Calu3 (cell line): Measurements from ENCODE around the gene ANXA11. TPM values are rescaled to one million over a fixed set of nuclear protein-coding genes. Genes with fewer than 3 reads are reported as not detected.
A peak's percentile ranks its signal among the peaks of the same experiment; 100 is the strongest.
"Not testable (repeated sequence)": the region's sequence is repeated elsewhere in the genome, so short reads cannot be mapped to it uniquely, and the experiment has no call there.

Experiments used
- BruUV-seq: library from RNA; stranded (reverse); fragments of 400-500 nt; replicated peaks from 2 replicates; lab custom pipeline; 2021; lab: Mats Ljungman, UMichigan
- CTCF ChIA-PET: fragments of 300-600 bp; sonication (Branson Sonifier 250); formaldehyde crosslinking; loops from one replicate; lab custom pipeline; 2022; ENCODE audit warnings: antibody characterized with exemption; lab: Charles Lee
- DNase-seq: peaks from one replicate; pipeline ENCODE4 v3.0.0; 2022
- H3K27ac Mint-ChIP-seq: one replicate; pipeline ENCODE4 v1.8.0; 2022; ENCODE audit warnings: mixed read lengths; ENCODE audit not compliant: unreplicated experiment
- H3K27me3 Mint-ChIP-seq: one replicate; pipeline ENCODE4 v1.8.0; 2022; ENCODE audit warnings: mixed read lengths; ENCODE audit not compliant: unreplicated experiment
- H3K36me3 Mint-ChIP-seq: one replicate; pipeline ENCODE4 v1.8.0; 2022; ENCODE audit warnings: mild to moderate bottlenecking, moderate library complexity, mixed read lengths; ENCODE audit not compliant: insufficient read depth, unreplicated experiment
- H3K4me1 Mint-ChIP-seq: one replicate; pipeline ENCODE4 v1.8.0; 2022; ENCODE audit warnings: mild to moderate bottlenecking, low read depth, mixed read lengths; ENCODE audit not compliant: unreplicated experiment
- H3K4me3 Mint-ChIP-seq: one replicate; pipeline ENCODE4 v1.8.0; 2022; ENCODE audit warnings: mild to moderate bottlenecking, low read depth, moderate library complexity, mixed read lengths; ENCODE audit not compliant: unreplicated experiment
- H3K9me3 Mint-ChIP-seq: one replicate; pipeline ENCODE4 v1.8.0; 2022; ENCODE audit warnings: low read depth, mixed read lengths; ENCODE audit not compliant: unreplicated experiment
- intact Hi-C: fragments of 100-400 bp; cut with micrococcal nuclease; formaldehyde crosslinking; loops from one replicate; pipeline ENCODE4 v1.10.0; 2022; ENCODE audit not compliant: unreplicated experiment
- total RNA-seq: library from RNA; stranded (reverse); gene quantifications from 2 replicates; pipeline ENCODE4 v1.2.3, GENCODE V29; 2022
- TF ChIP-seq, protein P1 (sequence below): fragments of 200-600 bp; IDR thresholded peaks from one replicate; pipeline ENCODE4 v1.8.0; 2022; ENCODE audit warnings: antibody characterized with exemption; ENCODE audit not compliant: unreplicated experiment

ANXA11 gene
- total RNA-seq, 1 experiment from 2014 or later: 835 TPM

DNA sequence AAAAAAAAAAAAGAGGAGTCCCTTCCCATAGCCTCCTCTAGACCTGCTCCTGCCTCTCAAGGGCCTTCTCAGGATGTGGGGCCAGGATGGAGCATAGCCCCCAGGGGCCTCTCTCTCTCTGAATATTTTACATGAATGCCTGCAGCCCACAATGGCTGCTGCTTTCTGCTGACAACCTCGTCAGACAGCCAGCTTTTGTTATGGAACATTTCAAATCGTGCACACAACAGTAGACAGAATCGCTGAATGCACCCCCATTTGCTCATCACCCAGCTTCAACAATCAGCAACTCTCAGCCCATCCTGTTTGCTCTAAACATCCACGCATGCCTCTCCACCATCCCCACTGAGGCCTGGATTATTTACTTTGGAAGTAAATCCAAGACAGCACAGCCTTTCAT, 67.4 kb downstream of the ANXA11 start:
- Mint-ChIP-seq H3K9me3 (no peaks in the 10 kb centered on the region), H3K27me3 (peaks cover 60% of the 10 kb centered on the region), H3K4me1 (peaks cover 12% of the 10 kb centered on the region), H3K27ac (peak overlapping the region; percentile 7), H3K36me3 (peaks cover 43% of the 10 kb centered on the region), H3K4me3 (no peak overlapping the region)
- TF ChIP-seq, protein P1, sequence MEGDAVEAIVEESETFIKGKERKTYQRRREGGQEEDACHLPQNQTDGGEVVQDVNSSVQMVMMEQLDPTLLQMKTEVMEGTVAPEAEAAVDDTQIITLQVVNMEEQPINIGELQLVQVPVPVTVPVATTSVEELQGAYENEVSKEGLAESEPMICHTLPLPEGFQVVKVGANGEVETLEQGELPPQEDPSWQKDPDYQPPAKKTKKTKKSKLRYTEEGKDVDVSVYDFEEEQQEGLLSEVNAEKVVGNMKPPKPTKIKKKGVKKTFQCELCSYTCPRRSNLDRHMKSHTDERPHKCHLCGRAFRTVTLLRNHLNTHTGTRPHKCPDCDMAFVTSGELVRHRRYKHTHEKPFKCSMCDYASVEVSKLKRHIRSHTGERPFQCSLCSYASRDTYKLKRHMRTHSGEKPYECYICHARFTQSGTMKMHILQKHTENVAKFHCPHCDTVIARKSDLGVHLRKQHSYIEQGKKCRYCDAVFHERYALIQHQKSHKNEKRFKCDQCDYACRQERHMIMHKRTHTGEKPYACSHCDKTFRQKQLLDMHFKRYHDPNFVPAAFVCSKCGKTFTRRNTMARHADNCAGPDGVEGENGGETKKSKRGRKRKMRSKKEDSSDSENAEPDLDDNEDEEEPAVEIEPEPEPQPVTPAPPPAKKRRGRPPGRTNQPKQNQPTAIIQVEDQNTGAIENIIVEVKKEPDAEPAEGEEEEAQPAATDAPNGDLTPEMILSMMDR: no peak
- intact Hi-C loops: no loop called here
- CTCF ChIA-PET: interaction anchor here (0.7 kb wide), 1 partner anchor 1049 kb away, joined by 5 read pairs; no protein-coding TSS in a partner anchor
- DNase-seq: no peak
- BruUV-seq: no TSS peak

DNA sequence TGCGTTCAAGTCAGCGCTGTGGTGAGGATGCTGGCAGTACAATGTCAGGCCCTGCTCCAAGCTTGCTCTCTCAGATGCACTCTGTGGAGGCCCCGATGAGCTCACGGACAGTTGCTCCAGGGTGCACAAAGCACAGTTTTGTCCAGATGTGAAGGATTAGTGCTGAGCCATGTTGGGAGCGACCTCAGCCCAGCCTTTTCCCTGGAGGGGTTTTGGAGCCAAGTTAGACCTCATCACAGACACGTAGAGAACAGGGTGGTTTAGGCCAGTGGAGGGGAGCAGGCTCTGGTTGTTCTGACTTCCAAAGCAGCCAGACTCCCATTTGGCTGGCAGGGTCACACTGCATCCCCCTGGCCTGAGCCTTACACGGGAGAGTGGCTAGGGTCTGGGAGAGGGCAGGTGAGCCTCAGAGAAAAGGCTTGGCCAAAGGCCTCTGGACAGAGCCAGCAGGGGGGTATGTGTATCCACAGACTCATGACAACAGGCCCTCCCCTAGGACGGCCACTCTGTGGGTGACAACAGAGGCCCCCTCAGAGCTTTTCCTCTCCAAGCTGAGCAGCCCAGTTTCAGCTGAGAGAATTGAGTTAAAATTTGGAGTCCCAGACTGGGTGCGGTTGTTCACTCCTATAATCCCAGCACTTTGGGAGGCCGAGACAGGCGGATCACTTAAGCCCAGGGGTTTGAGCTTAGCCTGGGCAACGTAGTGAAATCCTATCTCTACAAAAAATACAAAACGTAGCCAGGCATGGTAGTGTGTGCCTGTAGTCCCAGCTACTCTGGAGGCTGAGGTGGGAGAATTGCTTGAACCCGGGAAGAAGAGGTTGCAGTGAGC, 68.1 kb downstream of the ANXA11 start:
- H3K4me3 Mint-ChIP-seq: no peak overlapping the region
- TF ChIP-seq, protein P1: no peak
- peaks cover 66% of the 10 kb centered on the region for H3K27me3 Mint-ChIP-seq
- peaks cover 42% of the 10 kb centered on the region for H3K36me3 Mint-ChIP-seq
- no peak overlapping the region for H3K27ac Mint-ChIP-seq
- H3K4me1 Mint-ChIP-seq: peaks cover 17% of the 10 kb centered on the region
- intact Hi-C loops: no loop called here
- BruUV-seq: no TSS peak
- DNase-seq: no peak
- CTCF ChIA-PET: interaction anchor here (0.7 kb wide), 1 partner anchor 1049 kb away, joined by 5 read pairs; no protein-coding TSS in a partner anchor
- H3K9me3 Mint-ChIP-seq: no peaks in the 10 kb centered on the region

DNA sequence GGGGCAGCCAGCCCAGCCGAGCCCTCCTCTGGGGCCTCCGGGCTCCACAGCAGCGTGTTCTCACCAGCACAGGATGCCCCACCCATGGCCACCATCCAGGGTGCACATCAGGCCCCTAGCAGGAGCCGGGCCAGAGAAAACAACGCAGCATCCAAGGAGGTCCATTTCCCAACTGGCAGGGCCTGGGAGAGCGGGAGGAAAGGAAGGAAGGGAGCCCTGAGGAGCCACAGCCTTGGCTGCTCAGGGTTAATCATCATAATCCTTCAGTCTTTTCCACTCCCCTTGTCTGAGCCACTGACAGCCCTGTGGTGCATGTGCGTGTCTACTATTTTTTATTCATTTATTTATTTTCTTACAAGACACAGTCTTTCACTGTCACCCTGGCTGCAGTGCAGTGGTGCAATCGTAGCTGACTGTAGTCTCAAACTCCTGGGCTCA, 69.2 kb downstream of the ANXA11 start:
- TF ChIP-seq, protein P1: no peak
- Mint-ChIP-seq H3K27me3 (peaks cover 66% of the 10 kb centered on the region), H3K4me3 (no peak overlapping the region), H3K36me3 (peaks cover 31% of the 10 kb centered on the region), H3K4me1 (peaks cover 9% of the 10 kb centered on the region), H3K9me3 (no peaks in the 10 kb centered on the region), H3K27ac (no peak overlapping the region)
- intact Hi-C loops: no loop called here
- CTCF ChIA-PET: no interaction called here
- no peak for DNase-seq
- BruUV-seq: no TSS peak

DNA sequence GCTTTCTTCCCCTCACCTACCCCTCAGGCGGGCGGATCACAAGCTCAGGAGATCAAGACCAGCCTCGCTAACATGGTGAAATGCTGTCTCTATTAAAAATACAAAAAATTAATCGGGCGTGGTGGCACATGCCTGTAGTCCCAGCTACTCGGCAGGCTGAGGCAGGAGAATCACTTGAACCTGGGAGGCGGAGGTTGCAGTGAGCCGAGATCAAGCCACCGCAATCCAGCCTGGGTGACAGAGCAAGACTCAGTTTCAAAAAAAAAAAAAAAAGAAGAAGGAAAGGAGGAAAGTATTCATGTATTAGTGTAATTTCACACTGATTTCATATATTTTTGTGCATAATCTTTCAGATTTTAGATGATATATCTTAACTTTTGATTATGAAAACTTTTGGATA, 71.7 kb downstream of the ANXA11 start:
- not testable (repeated sequence) for H3K4me3 Mint-ChIP-seq
- CTCF ChIA-PET: interaction anchor here (0.6 kb wide), 1 partner anchor 153 kb away, joined by 3 read pairs; no protein-coding TSS in a partner anchor

More for the DNA sequence above, 71.7 kb downstream of the ANXA11 start:
- H3K9me3 Mint-ChIP-seq, BruUV-seq, H3K4me1 Mint-ChIP-seq, H3K36me3 Mint-ChIP-seq, DNase-seq, intact Hi-C loops, H3K27ac Mint-ChIP-seq: not testable (repeated sequence)
- peaks cover 44% of the 10 kb centered on the region for H3K27me3 Mint-ChIP-seq
